ENCODE data around the gene CASD1. TPM values are rescaled to one million over a fixed set of nuclear protein-coding genes. Genes with fewer than 3 reads are reported as not detected.

The CASD1 gene
- total and polyA plus RNA-seq, 3 donors from 2014 or later, result 20.5 to 47.4 (median 47.1) TPM

- H3K27me3 ChIP-seq, result no peaks in the 10 kb centered on the region
- H3K27ac ChIP-seq, result no peak overlapping the region
- intact Hi-C loops (cut with DNase I; ENCODE audit: low total_unique reads), result no loop called here
- H3K36me3 ChIP-seq (ENCODE audit: low read depth, missing control alignments), result no peaks in the 10 kb centered on the region
- H3K4me3 ChIP-seq, result no peak overlapping the region
- no peaks in the 10 kb centered on the region for H3K4me1 ChIP-seq
- 64 to 68% methylated on average over 1 of the region's 1 CpG for WGBS, 2 donors
- no peak for DNase-seq
- no peak for TF ChIP-seq POLR2A (IDR thresholded peaks at IDR 0.05)
- TF ChIP-seq CTCF (IDR thresholded peaks at IDR 0.05), result no peak
- H3K9me3 ChIP-seq, result no peaks in the 10 kb centered on the region
These were observed 71.0 kb downstream of the CASD1 start for GRCh38 chr7:94580601-94581000.

- Histone ChIP-seq H3K9me3 (no peaks in the 10 kb centered on the region), H3K27ac (no peak overlapping the region), H3K27me3 (no peaks in the 10 kb centered on the region), H3K4me3 (no peak overlapping the region), H3K4me1 (no peaks in the 10 kb centered on the region), H3K36me3 (ENCODE audit: low read depth, missing control alignments) (no peaks in the 10 kb centered on the region)
- intact Hi-C loops (cut with DNase I; ENCODE audit: low total_unique reads), result no loop called here
- DNase-seq, result no peak
- 89 to 97% methylated on average over 1 of the region's 1 CpG for WGBS, 2 donors
- TF ChIP-seq CTCF (IDR thresholded peaks at IDR 0.05) (no peak), POLR2A (IDR thresholded peaks at IDR 0.05) (no peak)
These were observed 74.5 kb downstream of the CASD1 start for GRCh38 chr7:94584113-94584512.

GRCh38 chr7:94588075-94588474, 78.5 kb downstream of the CASD1 start:
- no peaks in the 10 kb centered on the region for H3K4me1 ChIP-seq
- WGBS, 2 donors, result 88 to 93% methylated on average over 2 of the region's 2 CpGs
- H3K36me3 ChIP-seq (ENCODE audit: low read depth, missing control alignments), result no peaks in the 10 kb centered on the region
- TF ChIP-seq CTCF (IDR thresholded peaks at IDR 0.05) (no peak), POLR2A (IDR thresholded peaks at IDR 0.05) (no peak)
- H3K27me3 ChIP-seq, result no peaks in the 10 kb centered on the region
- no peaks in the 10 kb centered on the region for H3K9me3 ChIP-seq
- no peak for DNase-seq
- H3K4me3 ChIP-seq, result no peak overlapping the region
- intact Hi-C loops (cut with DNase I; ENCODE audit: low total_unique reads), result no loop called here
- no peak overlapping the region for H3K27ac ChIP-seq

- no peak overlapping the region for H3K4me3 ChIP-seq
- no peaks in the 10 kb centered on the region for H3K36me3 ChIP-seq (ENCODE audit: low read depth, missing control alignments)
- no peak overlapping the region for H3K27ac ChIP-seq
- H3K9me3 ChIP-seq, result no peaks in the 10 kb centered on the region
- DNase-seq, result no peak
- H3K4me1 ChIP-seq, result no peaks in the 10 kb centered on the region
- WGBS, 2 donors, result 54 to 55% methylated on average over 4 of the region's 4 CpGs
- TF ChIP-seq CTCF (IDR thresholded peaks at IDR 0.05) (no peak), POLR2A (IDR thresholded peaks at IDR 0.05) (no peak)
- intact Hi-C loops (cut with DNase I; ENCODE audit: low total_unique reads), result no loop called here
- no peaks in the 10 kb centered on the region for H3K27me3 ChIP-seq
These were observed 81.0 kb downstream of the CASD1 start for GRCh38 chr7:94590526-94591162.

GRCh38 chr7:94591176-94591575, 81.6 kb downstream of the CASD1 start:
- intact Hi-C loops (cut with DNase I; ENCODE audit: low total_unique reads), result no loop called here
- 79 to 83% methylated on average over 2 of the region's 2 CpGs for WGBS, 2 donors
- H3K27ac ChIP-seq, result no peak overlapping the region

More at GRCh38 chr7:94591176-94591575, 81.6 kb downstream of the CASD1 start:
- TF ChIP-seq CTCF (IDR thresholded peaks at IDR 0.05) (no peak), POLR2A (IDR thresholded peaks at IDR 0.05) (no peak)
- no peaks in the 10 kb centered on the region for H3K27me3 ChIP-seq
- no peaks in the 10 kb centered on the region for H3K4me1 ChIP-seq
- no peak for DNase-seq
- H3K4me3 ChIP-seq, result no peak overlapping the region
- no peaks in the 10 kb centered on the region for H3K36me3 ChIP-seq (ENCODE audit: low read depth, missing control alignments)
- no peaks in the 10 kb centered on the region for H3K9me3 ChIP-seq

Measured in testis (tissue), 3 donors.